Measurements from ENCODE around the gene PMM2.

DNA sequence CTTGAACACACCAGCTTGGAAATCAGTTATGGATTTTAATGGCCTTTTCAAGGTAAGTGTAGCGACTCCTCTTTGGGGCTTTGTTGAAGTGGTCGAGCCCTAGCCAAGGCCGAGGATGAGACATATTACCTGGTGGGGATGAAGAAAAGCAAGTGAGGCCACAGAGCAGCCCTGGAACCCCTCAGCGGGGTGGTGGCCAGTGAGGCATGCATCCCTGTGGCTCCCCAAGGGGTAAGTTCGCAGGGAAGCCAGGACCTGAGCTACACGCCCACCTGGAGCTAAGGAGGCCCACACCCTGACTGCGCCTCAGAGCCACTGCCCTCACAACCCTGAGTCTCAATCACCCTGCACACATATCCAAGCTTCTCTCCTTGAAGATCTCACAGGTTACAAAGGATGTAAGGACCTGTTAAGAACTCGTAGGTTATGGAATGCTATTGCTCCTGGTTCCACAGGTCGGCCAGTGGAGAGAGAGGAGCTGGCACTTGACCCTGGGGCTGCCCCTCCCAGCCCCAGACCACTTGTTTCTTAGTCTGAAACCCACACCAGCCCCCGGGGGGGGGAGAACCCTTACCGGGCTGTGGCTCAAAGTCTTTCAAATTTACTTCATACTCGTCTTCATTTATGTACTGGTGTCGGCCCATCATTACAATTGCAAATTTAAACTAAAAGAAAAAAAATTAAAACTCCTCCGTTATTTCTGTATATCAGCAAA, 96.5 kb downstream of the PMM2 start:
- no peak for TF ChIP-seq EZH2phosphoT487 (IDR thresholded peaks at IDR 0.05; ENCODE audit: borderline replicate concordance)
- TF ChIP-seq, protein P1, sequence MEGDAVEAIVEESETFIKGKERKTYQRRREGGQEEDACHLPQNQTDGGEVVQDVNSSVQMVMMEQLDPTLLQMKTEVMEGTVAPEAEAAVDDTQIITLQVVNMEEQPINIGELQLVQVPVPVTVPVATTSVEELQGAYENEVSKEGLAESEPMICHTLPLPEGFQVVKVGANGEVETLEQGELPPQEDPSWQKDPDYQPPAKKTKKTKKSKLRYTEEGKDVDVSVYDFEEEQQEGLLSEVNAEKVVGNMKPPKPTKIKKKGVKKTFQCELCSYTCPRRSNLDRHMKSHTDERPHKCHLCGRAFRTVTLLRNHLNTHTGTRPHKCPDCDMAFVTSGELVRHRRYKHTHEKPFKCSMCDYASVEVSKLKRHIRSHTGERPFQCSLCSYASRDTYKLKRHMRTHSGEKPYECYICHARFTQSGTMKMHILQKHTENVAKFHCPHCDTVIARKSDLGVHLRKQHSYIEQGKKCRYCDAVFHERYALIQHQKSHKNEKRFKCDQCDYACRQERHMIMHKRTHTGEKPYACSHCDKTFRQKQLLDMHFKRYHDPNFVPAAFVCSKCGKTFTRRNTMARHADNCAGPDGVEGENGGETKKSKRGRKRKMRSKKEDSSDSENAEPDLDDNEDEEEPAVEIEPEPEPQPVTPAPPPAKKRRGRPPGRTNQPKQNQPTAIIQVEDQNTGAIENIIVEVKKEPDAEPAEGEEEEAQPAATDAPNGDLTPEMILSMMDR (conservative IDR thresholded peaks at IDR 0.05; ENCODE audit: low read length), result no peak

Measured in Loucy (cell line).